Right renal cortex interstitium (tissue), 3 donors: ENCODE results near the gene C1orf50. TPM values are rescaled to one million over a fixed set of nuclear protein-coding genes. Genes with fewer than 3 reads are reported as not detected.
"Not testable (repeated sequence)": the region's sequence is repeated elsewhere in the genome, so short reads cannot be mapped to it uniquely, and the experiment has no call there.

Experiments
- DNase-seq, 3 donors: peaks; one replicate each; pipeline ENCODE4 v3.0.0-alpha.2; 2013; ENCODE audit warnings: low read depth in 3 of 3, low spot score in 2 of 3
- polyA plus RNA-seq, 3 donors: library from polyadenylated mRNA; unstranded; fragments of 120-200 nt; gene quantifications; one replicate each; pipeline ENCODE4 v1.2.1, GENCODE V29; 2013; ENCODE audit not compliant: insufficient read length in 3 of 3

C1orf50 gene
- polyA plus RNA-seq, 3 donors = 12.9 to 14.3 (median 14.3) TPM

GRCh38 chr1:42793824-42794223 is 26.8 kb downstream of the C1orf50 start:
- DNase-seq = no peak

DNA sequence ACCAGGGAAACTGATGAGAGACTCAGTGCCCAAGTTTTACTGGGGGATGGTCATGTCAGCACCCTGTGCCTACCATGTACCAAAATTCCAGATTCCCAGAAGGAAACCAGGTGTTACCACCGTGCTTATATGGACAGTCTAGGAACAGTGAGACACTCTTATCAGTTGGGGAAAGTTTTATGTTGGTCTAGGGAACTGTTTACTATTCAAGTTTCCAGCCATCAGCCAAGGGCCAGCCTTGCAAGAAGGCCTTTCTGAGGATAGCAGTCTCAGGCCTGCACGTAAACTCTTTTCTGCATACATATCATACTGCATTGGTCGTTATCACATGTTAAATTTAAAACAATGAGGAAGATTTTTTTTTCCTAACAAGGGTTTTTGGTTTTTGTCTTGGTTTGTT is 30.4 kb downstream of the C1orf50 start:
- no peak for DNase-seq

GRCh38 chr1:42797979-42798378 is 30.9 kb downstream of the C1orf50 start:
- no peak for DNase-seq

DNA sequence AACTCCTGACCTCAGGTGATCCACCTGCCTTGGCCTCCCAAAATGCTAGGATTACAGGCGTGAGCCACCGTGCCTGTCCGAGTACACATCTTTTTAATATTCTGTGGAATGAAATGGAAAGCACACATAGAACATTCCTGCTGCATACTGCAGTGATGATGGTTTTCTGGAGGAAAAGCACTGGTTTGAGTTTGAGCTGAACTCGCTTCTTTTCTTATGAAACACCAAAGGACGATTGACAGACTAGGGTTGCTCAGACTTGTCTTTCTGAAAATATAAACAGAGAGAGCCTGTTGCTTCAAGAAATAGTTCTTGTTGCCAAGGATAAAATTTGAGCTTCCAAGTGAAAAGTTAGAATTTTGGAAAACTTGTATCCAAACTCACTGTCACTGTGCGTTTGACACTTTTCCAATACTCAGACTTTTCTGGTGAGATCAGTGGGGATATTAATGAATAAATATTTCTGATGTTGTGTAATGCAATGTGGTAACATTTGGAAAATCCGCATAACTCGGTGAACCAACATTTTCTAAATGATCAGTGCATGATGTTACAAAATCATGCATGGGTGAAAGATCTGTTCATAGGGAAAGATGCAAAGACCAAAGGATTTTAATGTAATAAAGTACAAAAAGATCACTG is 34.9 kb downstream of the C1orf50 start:
- DNase-seq = no peak

GRCh38 chr1:42806171-42806570 is 39.1 kb downstream of the C1orf50 start:
- no peak for DNase-seq

- no peak for DNase-seq
Observed at GRCh38 chr1:42806593-42806992, 39.5 kb downstream of the C1orf50 start.

DNA sequence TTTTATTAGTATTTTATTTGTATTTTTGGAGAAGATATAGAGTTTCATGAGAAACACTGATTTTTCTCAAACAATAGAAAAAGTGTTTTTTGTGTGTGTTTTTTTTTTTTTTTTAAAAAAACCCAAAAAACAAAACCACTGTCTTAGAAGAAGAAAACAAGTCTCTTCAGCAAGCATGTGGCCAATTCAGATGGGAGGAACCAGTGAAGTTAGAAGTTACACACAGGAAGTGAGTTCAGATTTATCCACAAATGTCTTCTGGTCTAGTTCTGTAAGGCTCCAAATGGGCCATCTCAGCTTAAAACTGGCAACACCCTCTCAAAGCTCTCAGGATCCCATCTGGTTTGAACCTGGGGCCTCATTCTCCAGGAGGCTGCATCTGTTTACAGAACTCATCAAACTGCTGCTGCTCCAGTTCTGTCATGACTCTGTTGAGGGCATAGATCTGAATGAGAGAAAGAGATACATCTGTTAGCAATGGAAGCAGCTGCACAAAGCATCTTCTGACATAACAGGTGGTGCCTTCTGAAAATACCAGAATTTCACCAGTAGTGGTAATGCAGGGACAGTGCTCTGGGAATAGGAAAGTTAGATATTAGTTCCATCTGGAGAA is 40.1 kb downstream of the C1orf50 start:
- no peak for DNase-seq

DNA sequence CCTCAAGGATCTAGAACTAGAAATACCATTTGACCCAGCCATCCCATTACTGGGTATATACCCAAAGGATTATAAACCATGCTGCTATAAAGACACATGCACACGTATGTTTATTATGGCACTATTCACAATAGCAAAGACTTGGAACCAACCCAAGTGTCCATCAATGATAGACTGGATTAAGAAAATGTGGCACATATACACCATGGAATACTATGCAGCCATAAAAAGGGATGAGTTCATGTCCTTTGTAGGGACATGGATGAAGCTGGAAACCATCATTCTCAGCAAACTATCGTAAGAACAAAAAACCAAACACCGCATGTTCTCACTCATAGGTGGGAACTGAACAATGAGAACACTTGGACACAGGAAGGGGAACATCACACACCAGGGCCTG is 47.8 kb downstream of the C1orf50 start:
- DNase-seq = not testable (repeated sequence)

- no peak for DNase-seq
Observed at GRCh38 chr1:42815941-42816584, 49.0 kb downstream of the C1orf50 start.

GRCh38 chr1:42816585-42817439 is 49.8 kb downstream of the C1orf50 start, which contains the start of the genes ERMAP and SVBP:
TSS of gene ERMAP (plus strand) at chr1:42817122. CDS start at chr1:42830449, 13,327 bp downstream.
TSS of gene SVBP (minus strand) at chr1:42817397. CDS start at chr1:42816544, 853 bp downstream.
- peak; percentile 74 to 81 (median 81) for DNase-seq

DNA sequence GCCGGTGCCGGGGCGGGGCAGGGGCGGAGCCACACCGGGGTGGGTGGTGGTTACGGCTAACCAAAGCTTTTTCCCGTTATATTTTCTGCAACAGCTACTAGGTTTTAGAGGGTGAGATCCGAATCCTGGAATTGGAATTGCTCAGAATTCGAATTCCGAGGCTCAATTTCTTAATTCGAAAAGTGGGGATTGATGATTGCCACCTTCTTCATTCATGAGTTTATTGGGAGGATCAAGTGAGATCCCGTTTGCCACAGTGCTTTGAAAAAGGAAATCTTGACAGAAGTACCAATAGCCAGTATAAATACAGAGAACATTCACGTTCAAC is 50.4 kb downstream of the C1orf50 start:
- DNase-seq = no peak

DNA sequence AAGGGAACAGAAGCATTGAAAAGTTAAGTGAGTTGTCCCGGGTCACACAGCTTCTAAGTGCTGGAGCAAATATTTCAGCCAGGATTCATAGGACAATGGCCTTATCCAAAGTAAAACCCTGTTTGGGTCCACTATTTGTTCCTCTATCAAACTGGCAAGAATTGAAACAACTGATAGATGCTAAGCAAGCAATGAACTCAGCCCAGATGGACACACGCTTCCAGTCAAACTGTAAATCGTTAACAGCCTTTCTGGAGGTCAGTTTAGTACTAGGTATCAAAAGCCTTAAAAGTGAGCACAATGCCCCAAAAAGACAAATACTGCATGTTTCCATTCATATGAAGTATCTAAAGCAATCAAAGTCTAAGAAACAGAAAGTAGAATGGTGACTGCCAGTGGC is 50.9 kb downstream of the C1orf50 start:
- DNase-seq = no peak

- DNase-seq = no peak
Observed at GRCh38 chr1:42820813-42821212, 53.8 kb downstream of the C1orf50 start.

GRCh38 chr1:42821690-42822089 is 54.6 kb downstream of the C1orf50 start:
- no peak for DNase-seq

GRCh38 chr1:42822800-42823392 is 55.8 kb downstream of the C1orf50 start:
- no peak for DNase-seq

- DNase-seq = no peak
Observed at GRCh38 chr1:42824481-42825035, 57.5 kb downstream of the C1orf50 start.

GRCh38 chr1:42825036-42825851 is 58.2 kb downstream of the C1orf50 start:
- DNase-seq = no peak
